Measurements from ENCODE around the gene KCNK5. TPM values are rescaled to one million over a fixed set of nuclear protein-coding genes. Genes with fewer than 3 reads are reported as not detected.
A peak's percentile ranks its signal among the peaks of the same experiment; 100 is the strongest.

Gene KCNK5
- total RNA-seq, 1 donor from 2014 or later: 10.1 TPM

GRCh38 chr6:39269961-39270360 is 40.7 kb upstream of the KCNK5 start:
- Mint-ChIP-seq H3K4me3 (no peak overlapping the region), H3K9me3 (no peaks in the 10 kb centered on the region), H3K36me3 (no peaks in the 10 kb centered on the region), H3K27ac (peak overlapping the region; percentile 2), H3K4me1 (ENCODE audit: unreplicated experiment) (no peaks in the 10 kb centered on the region), H3K27me3 (peaks cover 4% of the 10 kb centered on the region)
- DNase-seq (ENCODE audit: extremely low spot score, unreplicated experiment): no peak
- no peak for TF ChIP-seq CTCF (conservative IDR thresholded peaks at IDR 0.05)

- Mint-ChIP-seq H3K27me3 (peaks cover 3% of the 10 kb centered on the region), H3K9me3 (no peaks in the 10 kb centered on the region), H3K4me1 (ENCODE audit: unreplicated experiment) (no peaks in the 10 kb centered on the region), H3K36me3 (no peaks in the 10 kb centered on the region), H3K4me3 (no peak overlapping the region), H3K27ac (no peak overlapping the region)
- TF ChIP-seq CTCF (conservative IDR thresholded peaks at IDR 0.05): no peak
- DNase-seq (ENCODE audit: extremely low spot score, unreplicated experiment): no peak
These were observed 39.4 kb upstream of the KCNK5 start for GRCh38 chr6:39268721-39269120.

- no peak for TF ChIP-seq CTCF (conservative IDR thresholded peaks at IDR 0.05)
- Mint-ChIP-seq H3K27me3 (no peaks in the 10 kb centered on the region), H3K4me1 (ENCODE audit: unreplicated experiment) (no peaks in the 10 kb centered on the region), H3K27ac (no peak overlapping the region), H3K9me3 (no peaks in the 10 kb centered on the region), H3K4me3 (no peak overlapping the region), H3K36me3 (no peaks in the 10 kb centered on the region)
- DNase-seq (ENCODE audit: extremely low spot score, unreplicated experiment): no peak
These were observed 38.9 kb upstream of the KCNK5 start for GRCh38 chr6:39268171-39268570.

- Mint-ChIP-seq H3K4me3 (no peak overlapping the region), H3K4me1 (ENCODE audit: unreplicated experiment) (no peaks in the 10 kb centered on the region), H3K27ac (peak overlapping the region; percentile 35), H3K36me3 (no peaks in the 10 kb centered on the region), H3K27me3 (no peaks in the 10 kb centered on the region), H3K9me3 (no peaks in the 10 kb centered on the region)
- no peak for TF ChIP-seq CTCF (conservative IDR thresholded peaks at IDR 0.05)
- DNase-seq (ENCODE audit: extremely low spot score, unreplicated experiment): no peak
These were observed 37.6 kb upstream of the KCNK5 start for GRCh38 chr6:39266782-39267355.

GRCh38 chr6:39266375-39266774 is 37.1 kb upstream of the KCNK5 start:
- no peak for DNase-seq (ENCODE audit: extremely low spot score, unreplicated experiment)
- Mint-ChIP-seq H3K36me3 (no peaks in the 10 kb centered on the region), H3K4me3 (no peak overlapping the region), H3K9me3 (no peaks in the 10 kb centered on the region), H3K4me1 (ENCODE audit: unreplicated experiment) (no peaks in the 10 kb centered on the region), H3K27me3 (no peaks in the 10 kb centered on the region), H3K27ac (no peak overlapping the region)
- no peak for TF ChIP-seq CTCF (conservative IDR thresholded peaks at IDR 0.05)
